HG03575 (cell line): ENCODE measurements around the gene TNFRSF12A.

Experiments used
- ATAC-seq: cut with Tn5 transposase; IDR thresholded peaks from one replicate; pipeline ENCODE4 v1.9.1; 2021; ENCODE audit not compliant: unreplicated experiment, insufficient number of reproducible peaks, low FRiP score; ENCODE audit errors: extremely low read depth

TNFRSF12A gene, protein sequence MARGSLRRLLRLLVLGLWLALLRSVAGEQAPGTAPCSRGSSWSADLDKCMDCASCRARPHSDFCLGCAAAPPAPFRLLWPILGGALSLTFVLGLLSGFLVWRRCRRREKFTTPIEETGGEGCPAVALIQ

DNA sequence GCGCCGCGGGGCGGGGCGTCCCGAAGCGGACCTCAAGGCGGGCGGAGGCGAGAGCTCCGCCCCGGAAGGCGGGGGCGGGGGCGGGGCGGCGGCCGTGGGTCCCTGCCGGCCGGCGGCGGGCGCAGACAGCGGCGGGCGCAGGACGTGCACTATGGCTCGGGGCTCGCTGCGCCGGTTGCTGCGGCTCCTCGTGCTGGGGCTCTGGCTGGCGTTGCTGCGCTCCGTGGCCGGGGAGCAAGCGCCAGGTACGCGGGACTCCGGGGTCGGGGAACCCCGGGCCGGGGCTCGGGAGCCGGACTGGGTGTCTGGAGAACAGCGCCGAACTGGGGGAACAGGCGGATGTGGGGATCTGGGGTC is at the start of gene TNFRSF12A:
Gene TNFRSF12A (plus strand): TSS at position 122 of the 357 bp plus-strand sequence. CDS start 30 bp downstream, at position 152.
- no peak for ATAC-seq

DNA sequence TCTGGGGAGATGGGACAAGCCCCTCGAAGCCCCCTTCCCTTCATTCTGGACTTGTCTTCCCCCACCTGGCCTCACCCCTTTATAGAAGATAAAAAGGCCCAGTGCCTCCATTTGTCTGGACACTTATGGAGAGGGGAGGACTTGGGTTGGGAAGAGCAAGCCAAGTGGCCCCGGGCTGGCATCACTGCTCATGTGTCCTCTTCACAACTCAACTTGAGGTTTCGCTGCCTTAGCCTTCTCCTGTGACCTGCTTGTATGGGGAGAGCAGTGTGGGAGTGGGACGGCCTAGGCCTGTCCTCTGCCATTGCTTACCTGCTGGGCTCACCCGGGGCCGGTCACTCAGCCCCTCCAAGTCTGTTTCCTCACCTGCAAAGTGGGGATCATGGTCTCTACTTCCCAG is 49.6 kb upstream of the TNFRSF12A start:
- ATAC-seq, result no peak

DNA sequence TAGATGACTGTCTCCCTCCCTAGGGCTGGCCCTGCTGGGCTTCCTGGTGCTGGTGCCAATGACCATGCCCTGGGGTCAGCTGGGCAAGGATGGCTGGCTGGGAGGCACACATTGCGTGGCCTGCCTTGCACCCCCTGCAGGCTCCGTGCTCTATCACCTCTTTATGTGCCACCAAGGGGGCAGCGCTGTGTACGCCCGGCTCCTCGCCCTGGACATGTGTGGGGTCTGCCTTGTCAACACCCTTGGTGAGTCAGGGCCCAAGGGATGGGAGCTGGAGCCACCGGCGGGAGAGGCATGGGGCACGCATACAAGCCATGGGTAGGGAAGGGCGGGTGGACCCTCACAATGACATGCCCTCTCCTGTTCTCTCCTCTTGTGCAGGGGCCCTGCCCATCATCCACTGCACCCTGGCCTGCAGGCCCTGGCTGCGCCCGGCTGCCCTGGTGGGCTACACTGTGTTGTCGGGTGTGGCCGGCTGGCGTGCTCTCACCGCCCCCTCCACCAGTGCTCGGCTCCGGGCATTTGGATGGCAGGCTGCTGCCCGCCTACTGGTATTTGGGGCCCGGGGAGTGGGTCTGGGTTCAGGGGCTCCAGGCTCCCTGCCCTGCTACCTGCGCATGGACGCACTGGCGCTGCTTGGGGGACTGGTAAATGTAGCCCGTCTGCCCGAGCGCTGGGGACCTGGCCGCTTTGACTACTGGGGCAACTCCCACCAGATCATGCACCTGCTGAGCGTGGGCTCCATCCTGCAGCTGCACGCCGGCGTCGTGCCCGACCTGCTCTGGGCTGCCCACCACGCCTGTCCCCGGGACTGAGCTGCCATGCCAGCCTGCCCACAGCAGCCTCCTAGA is 48.8 kb upstream of the TNFRSF12A start:
- ATAC-seq, result no peak

DNA sequence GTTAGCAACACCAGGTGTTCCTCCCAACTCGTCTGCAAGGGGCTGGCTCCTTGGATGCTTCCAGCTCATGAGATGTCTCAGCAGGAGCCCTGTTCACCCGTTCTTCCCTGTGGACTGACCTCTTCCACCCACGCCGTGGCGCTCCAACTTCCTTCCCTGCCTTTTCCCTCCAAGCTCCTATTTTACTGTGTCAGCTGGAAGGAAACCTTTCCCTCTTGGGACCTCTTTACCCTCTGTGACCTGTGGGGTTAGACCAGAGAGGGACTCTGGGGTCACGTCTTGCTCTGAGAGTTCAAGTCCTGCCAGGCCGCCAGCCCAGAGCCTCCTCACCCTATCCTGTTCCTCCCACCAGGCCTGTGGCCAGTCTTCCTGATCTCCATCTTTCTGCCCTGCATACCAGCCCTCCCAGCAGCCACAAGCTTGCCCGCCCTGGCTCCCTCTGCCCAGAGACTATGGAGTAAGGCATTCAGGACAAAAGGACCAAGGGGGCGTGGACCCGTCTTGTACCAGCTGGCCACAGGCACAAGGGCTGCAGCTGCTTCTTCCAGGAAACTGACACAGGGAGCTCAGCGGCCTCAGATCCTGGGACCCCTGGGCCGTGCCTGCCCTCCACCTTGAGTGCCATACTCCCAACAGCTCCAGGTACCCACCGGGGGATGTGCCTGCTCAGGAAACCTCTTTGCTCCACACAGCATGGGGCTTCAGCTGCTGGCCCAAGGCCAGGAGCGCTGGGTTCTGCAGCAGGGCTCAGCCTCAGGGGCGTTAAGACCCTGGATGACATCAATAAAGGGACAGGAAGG is 48.0 kb upstream of the TNFRSF12A start:
- no peak for ATAC-seq

DNA sequence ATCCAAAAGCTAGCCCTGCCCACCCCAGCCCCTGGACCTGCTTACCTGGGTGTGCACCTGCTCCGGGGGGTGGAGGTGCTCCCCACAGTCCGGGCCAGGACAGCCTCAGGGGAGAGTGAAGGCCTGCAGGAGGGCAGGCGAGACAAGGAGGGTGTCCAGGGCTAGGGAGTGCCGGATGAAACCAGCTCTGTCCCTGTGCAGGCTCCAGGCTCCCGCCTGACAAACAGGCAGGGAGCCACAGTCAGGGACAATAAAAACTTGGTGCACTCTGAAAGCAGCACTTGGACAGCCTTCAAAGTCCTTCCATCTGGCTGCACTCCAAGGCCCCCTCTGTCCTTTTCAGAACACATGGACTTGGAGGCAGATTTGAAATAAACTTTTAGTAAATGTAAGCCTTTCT is 47.1 kb upstream of the TNFRSF12A start:
- no peak for ATAC-seq

DNA sequence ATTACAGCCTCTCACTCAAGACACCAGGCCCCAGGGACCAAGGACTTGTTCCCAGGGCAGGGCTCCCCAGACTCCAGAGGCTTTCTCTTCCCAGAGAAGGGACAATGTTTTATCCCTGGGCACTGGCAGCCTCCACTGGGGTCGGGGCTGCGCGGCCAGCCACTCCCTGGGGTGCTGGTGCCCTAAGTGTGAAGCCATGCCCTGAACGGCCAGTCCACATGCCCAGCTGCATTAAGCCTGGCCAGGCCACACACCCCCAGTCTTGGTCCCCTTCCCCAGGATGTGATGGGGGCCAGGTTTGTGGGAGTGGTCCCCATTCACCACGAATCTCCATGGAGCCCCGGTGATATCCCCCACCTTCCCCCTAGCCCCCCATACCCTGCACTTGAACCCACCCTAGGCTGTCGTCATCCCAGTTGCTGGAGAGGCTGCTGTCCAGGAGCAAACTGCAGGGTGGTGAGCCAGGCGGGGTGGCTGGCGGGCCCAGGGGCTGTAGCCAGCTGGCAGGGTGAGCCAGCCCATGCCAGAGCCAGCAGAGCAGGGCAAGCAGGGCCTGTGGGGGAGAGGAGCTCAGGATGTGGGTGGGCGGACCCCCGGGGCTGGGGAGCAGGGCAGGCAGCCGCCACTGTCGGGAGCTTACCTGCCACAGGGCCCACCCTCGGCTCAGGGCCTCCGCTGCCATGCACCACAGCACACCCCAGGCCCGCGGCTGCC is 46.4 kb upstream of the TNFRSF12A start:
- ATAC-seq, result no peak

DNA sequence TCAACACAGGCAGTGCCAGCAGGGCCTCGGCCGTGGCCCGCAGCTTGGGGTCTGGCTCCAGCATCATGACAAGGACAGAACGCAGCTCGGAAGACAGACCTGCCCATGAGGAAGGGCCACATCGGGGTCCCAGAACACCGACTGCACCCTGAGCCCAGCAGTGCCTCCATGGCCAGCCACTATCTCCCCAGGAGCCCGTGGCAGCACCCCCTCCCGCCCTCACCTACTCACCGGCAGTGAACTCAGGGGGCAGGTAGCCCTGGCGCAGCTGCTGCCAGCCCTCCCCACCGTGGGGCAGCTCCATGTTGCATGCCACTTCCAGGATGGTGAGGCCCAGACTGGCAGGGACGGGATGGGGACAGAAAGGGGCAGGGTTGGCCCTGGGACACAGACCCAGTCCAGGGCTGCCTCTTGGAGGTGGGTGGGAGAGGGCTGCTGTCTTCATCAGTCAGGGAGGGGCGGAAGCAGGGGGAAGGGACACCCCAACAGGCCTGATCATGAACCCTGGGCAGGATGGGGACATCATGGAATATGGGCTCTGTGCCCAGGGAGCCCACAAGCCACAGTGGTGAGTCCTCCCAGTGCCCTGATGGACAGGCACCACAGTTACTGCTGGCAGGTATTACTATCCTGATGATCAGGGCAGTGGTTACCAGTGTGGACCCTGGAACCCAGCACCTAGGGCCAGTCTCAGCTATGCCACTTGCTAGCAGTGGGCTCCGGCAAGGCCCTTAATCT is 45.7 kb upstream of the TNFRSF12A start:
- no peak for ATAC-seq

DNA sequence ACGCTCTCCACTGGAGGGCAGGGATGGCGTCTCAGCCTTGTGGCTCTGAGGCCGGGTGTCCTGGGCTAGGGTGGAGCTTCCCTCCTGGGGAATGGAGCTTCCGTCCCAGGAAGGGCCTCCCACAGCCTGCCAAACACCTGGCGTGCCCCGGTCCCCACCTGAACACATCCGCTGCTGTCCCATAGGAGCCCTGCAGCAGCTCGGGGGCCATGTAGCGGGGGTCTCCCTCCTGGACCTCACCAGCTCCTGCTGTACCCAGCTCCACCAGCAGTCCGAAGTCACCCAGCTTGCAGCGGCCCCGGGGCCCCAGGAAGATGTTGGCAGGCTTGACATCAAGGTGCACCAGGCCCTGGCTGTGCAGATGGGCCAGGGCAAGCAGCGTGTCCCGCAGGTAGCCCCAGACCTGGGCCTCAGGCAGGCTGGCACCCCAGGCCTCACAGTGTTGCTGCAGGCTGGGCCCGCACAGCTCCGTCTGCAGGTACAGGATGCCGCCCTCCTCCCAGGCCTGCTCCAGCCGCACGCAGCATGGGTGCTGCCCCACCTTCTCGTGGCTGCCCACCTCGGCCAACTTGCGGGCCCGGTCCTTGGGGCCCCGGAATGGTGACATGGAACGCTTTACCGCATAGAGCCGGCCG is 44.9 kb upstream of the TNFRSF12A start:
- no peak for ATAC-seq

DNA sequence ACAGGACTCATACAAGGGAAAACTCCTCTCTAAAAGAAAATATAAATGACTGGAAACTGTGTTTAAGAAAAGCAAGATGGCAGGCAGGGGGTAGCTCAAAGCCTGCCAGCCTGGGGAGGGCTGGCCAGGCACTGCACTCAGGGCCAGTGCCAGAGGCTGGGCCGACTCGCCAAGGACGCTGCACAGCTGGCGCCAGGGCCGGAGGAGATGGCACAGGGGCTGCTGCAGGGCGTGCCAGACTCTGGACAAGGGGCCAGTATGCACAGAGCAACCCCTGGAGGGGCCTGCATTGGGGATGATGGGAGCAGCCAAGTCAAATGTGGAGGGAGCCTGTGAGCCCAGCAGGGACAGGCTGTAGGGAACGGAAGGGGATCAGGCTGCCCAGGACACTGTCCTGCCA is 44.0 kb upstream of the TNFRSF12A start:
- ATAC-seq, result no peak

DNA sequence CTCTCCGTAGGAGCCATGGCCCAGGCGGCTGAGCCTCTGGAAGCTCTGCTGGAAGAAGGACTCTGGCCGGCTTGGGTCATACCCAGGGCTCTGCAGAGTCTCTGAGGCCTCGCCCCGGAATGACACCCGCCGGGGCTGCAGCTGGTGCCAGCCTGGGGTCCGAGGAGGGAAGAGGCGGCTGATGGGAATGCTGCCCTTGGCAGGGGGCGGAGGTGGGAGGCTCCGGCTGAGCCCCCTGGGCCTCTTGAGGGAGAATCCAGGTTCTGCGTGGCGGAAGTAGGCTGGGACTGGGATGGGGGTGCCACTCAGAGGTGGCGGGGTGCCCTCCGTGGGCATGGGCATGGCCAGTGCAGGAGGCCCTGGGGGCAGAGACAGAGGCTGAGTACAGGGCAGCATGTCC is 43.5 kb upstream of the TNFRSF12A start:
- no peak for ATAC-seq

DNA sequence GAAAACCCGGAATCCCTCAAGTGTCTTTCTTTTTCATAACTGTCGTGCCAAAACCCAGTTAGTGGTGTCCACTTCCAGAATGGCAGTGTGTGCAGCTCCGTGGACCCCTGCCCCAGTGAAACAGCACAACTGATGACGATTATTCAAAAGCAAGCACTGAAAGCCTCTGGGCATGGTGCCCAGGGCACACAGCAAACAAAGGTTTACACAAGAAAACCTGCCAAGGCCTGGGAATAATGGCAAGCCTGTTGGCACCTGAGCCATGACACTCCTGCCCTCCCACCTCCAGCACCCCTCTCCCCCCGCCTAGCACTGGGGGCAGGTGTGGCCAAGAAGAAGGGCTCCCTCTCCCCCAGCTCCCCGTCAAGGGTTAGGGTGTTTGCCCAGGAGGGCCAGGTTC is 42.7 kb upstream of the TNFRSF12A start:
- ATAC-seq, result no peak

DNA sequence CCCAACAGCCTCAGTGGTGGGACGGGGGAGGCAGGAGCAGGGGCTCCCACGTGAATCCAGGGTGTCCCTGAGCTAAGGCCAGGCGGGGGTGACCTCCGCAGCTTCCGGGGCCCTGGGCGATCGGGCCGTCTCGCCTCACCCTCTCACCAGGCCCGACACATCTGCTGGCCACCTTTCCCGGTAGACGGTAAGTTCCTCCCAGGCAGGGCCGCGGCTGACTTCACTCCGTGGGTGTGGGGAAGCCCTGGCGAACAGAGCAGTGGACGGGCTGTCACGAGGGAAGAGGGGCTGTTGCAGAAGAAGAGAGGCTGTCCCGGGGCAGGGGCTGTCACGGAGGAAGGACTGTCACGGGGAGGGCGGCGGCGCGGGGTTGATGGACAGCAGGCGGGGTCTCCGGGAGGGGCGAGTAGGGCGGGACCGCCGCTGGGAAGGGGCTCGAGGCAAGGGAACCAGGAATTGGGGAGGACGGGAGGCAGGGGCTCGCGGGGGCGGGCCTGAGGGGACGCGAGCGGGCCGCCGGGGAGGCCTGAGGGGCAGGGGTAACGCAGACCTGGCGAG is 40.4 kb upstream of the TNFRSF12A start:
- ATAC-seq, result no peak

DNA sequence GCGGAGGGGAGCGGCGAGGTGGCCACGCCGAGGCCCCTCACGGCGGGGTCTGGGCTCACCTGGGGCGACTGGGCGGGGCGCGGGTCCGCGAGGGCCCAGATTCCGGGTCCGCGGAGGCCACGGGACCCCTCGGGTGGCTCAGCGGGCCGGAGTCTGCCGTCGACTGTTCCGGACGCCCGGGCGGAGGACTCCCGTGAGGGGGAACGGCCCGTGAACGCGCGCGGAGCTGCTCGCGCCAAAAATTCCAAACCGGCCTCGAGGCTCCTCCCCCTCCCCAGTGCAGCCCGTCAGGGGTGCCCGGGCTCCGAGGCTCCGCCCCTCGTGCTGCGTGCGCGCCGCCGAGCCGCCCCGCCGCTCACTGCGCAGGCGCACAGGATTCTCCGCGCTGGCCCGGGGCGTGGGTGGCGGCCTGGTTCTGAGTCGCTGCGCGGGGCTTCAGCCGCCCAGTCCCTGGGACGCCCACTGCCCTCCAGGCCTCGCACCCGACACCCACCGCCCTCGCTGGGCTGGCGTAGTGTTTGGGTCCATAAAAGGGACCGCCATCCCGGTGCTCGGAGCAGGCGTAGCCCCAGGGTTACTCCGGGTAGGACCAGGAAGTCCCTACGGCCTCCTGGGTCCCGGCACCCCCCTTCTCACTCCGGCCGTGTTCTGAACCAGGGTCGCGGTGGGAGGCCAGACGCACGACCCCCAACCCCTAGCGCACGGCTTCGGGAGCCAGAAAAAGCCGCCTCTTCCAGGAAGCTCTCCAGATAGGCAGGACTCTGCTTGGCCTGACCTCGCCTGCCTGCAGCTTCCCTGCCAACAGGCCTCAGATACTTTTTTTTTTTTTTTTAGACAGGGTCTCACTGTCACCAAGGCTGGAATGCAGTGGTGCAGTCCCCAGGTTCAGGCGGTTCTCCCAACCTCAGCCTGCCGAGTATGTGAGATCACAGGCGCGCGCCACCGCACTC is 39.7 kb upstream of the TNFRSF12A start, which contains the start of gene PKMYT1:
Gene PKMYT1 (minus strand): TSS at position 220 of the 950 bp plus-strand sequence. CDS start 789 bp downstream, outside the sequence.
- no peak for ATAC-seq

DNA sequence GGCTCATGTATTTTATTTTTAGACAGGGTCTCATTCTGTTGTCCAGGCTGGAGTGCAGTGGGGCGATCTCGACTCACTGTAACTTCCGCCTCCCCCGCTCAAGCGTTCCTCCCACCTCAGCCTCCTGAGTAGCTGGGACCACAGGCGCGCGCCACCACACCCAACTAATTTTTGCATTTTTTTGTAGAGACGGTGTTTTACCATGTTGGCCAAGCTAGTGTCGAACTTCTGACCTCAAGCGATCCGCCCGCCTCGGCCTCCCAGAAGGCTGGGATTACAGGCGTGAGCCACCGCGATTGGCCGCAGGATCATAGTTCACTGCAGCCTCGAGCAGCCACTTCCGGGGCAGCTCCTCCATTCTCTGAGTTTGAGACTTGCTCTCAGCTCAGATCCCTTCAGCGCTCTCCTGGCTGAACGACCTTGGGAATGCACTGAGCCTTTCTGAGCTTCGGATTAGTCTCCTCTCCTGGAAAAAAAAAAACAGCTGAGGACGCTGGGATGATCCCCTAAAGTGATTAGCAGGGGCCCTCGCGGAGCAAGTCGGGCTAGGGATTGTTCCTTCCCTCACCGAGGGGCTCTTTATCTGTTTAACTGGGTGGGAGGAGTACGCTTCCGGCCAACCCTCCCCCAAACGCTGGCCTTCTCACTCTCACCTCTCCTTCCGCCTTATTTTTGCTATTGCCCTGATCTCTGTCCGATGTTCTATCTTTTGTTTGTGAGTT is 38.8 kb upstream of the TNFRSF12A start:
- no peak for ATAC-seq

DNA sequence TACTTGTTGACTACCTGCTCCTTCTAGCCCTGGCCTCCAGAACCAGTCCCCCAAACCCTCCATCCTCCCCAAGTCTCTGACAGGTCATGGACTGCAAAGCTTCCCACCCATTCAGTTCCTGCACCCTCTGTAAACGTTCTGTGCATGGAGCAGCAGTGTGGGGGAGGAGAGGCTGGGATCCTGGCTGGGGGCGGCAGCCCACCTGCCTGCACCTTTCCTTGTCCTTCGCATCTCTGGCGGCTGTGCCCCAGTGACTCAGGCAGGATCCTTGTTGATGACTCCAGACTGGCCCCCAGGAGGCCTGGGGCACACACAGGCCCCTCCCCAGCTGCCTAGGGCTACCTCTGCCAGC is 38.3 kb upstream of the TNFRSF12A start:
- ATAC-seq, result no peak

DNA sequence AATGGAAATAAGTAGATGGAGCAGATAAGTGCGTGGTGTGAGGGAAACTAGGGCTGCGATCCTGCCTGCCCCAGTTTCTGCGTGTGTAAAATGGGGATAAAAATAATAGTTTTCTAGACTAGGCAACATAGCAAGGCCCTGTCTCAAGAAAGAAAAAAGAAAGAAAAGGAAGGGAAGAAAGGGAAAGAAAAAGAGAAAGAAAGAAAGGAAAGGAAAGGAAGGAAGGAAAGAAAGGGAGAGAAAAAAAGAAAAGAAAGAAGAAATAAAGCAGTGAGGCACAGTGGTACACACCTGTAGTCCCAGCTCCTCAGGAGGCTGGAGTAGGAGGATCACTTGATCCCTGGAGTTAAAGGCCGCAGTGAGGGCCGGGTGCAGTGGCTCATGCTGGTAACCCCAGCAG is 37.8 kb upstream of the TNFRSF12A start:
- ATAC-seq, result no peak
